ENCODE results near the gene NLRP10. TPM values are rescaled to one million over a fixed set of nuclear protein-coding genes. Genes with fewer than 3 reads are reported as not detected.

Gene NLRP10
- total RNA-seq, 1 donor from 2014 or later: not detected

DNA sequence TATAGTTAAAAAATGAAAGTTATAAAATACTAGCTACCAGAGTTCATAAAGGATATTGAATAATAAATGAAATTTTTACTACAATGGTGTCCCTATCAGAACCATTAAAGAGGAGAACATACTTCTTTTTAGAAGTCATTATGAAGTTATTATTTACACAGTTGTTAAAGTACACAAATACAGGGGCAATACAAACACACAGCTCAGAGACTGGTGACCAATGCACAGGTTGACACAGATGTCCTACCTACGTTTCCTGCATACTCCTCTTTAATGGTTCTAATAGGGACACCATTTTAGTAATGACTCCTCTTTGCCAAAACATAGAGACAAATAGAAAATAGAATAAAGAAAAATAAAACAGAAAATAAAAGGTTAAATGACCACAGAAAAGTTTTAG is 10.1 kb downstream of the NLRP10 start:
- Histone ChIP-seq H3K79me2 (ENCODE audit: low read depth) (no peaks in the 10 kb centered on the region), H3K4me1 (no peaks in the 10 kb centered on the region), H3K9me3 (ENCODE audit: low read depth) (peaks cover 6% of the 10 kb centered on the region), H3K4me2 (no peak overlapping the region), H3K9ac (no peak overlapping the region), H3K27me3 (no peaks in the 10 kb centered on the region), H3K4me3 (no peak overlapping the region), H3K27ac (no peak overlapping the region), H3K36me3 (no peaks in the 10 kb centered on the region), H2AFZ (replicated peaks) (no peak overlapping the region), H3F3A (ENCODE audit: low read depth) (no peaks in the 10 kb centered on the region), H4K20me1 (ENCODE audit: low read depth) (no peaks in the 10 kb centered on the region)
- H3K4me1 Mint-ChIP-seq: no peaks in the 10 kb centered on the region
- H3K4me3 Mint-ChIP-seq: no peak overlapping the region
- TF ChIP-seq EZH2phosphoT487 (IDR thresholded peaks at IDR 0.05) (no peak), EZH2 (IDR thresholded peaks at IDR 0.05) (no peak)
- TF ChIP-seq, protein P1, sequence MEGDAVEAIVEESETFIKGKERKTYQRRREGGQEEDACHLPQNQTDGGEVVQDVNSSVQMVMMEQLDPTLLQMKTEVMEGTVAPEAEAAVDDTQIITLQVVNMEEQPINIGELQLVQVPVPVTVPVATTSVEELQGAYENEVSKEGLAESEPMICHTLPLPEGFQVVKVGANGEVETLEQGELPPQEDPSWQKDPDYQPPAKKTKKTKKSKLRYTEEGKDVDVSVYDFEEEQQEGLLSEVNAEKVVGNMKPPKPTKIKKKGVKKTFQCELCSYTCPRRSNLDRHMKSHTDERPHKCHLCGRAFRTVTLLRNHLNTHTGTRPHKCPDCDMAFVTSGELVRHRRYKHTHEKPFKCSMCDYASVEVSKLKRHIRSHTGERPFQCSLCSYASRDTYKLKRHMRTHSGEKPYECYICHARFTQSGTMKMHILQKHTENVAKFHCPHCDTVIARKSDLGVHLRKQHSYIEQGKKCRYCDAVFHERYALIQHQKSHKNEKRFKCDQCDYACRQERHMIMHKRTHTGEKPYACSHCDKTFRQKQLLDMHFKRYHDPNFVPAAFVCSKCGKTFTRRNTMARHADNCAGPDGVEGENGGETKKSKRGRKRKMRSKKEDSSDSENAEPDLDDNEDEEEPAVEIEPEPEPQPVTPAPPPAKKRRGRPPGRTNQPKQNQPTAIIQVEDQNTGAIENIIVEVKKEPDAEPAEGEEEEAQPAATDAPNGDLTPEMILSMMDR (IDR thresholded peaks at IDR 0.05): no peak
- no peaks in the 10 kb centered on the region for H3K27me3 Mint-ChIP-seq (ENCODE audit: insufficient read depth, low read depth)
- no peak overlapping the region for H3K27ac Mint-ChIP-seq
- H3K9me3 Mint-ChIP-seq: no peaks in the 10 kb centered on the region
- DNase-seq (ENCODE audit: low spot score): no peak
- no peaks in the 10 kb centered on the region for H3K36me3 Mint-ChIP-seq

- TF ChIP-seq EZH2phosphoT487 (IDR thresholded peaks at IDR 0.05) (no peak), EZH2 (IDR thresholded peaks at IDR 0.05) (no peak)
- TF ChIP-seq, protein P1 (IDR thresholded peaks at IDR 0.05): no peak
- H2AFZ ChIP-seq (replicated peaks): no peak overlapping the region
- H3F3A ChIP-seq (ENCODE audit: low read depth): no peaks in the 10 kb centered on the region
- Mint-ChIP-seq H3K27me3 (ENCODE audit: insufficient read depth, low read depth) (no peaks in the 10 kb centered on the region), H3K4me1 (no peaks in the 10 kb centered on the region), H3K9me3 (no peaks in the 10 kb centered on the region), H3K4me3 (no peak overlapping the region), H3K27ac (no peak overlapping the region), H3K36me3 (no peaks in the 10 kb centered on the region)
- H3K4me1 ChIP-seq: no peaks in the 10 kb centered on the region
- H3K79me2 ChIP-seq (ENCODE audit: low read depth): no peaks in the 10 kb centered on the region
- no peak overlapping the region for H3K9ac ChIP-seq
- H3K27ac ChIP-seq: no peak overlapping the region
- H3K4me3 ChIP-seq: no peak overlapping the region
- H3K36me3 ChIP-seq: no peaks in the 10 kb centered on the region
- no peaks in the 10 kb centered on the region for H4K20me1 ChIP-seq (ENCODE audit: low read depth)
- H3K4me2 ChIP-seq: no peak overlapping the region
- no peaks in the 10 kb centered on the region for H3K27me3 ChIP-seq
- DNase-seq (ENCODE audit: low spot score): no peak
- H3K9me3 ChIP-seq (ENCODE audit: low read depth): no peaks in the 10 kb centered on the region
Measured at GRCh38 chr11:7949934-7950333, 15.3 kb downstream of the NLRP10 start.

GRCh38 chr11:7944123-7944522 is 21.1 kb downstream of the NLRP10 start:
- Mint-ChIP-seq H3K4me1 (no peaks in the 10 kb centered on the region), H3K27me3 (ENCODE audit: insufficient read depth, low read depth) (no peaks in the 10 kb centered on the region), H3K36me3 (no peaks in the 10 kb centered on the region), H3K4me3 (no peak overlapping the region), H3K9me3 (peaks cover 14% of the 10 kb centered on the region), H3K27ac (no peak overlapping the region)
- H3F3A ChIP-seq (ENCODE audit: low read depth): no peaks in the 10 kb centered on the region
- no peak overlapping the region for H3K4me3 ChIP-seq
- no peak overlapping the region for H3K27ac ChIP-seq
- H3K9ac ChIP-seq: no peak overlapping the region
- DNase-seq (ENCODE audit: low spot score): no peak
- no peak overlapping the region for H2AFZ ChIP-seq (replicated peaks)
- no peaks in the 10 kb centered on the region for H3K9me3 ChIP-seq (ENCODE audit: low read depth)
- no peaks in the 10 kb centered on the region for H4K20me1 ChIP-seq (ENCODE audit: low read depth)
- H3K4me1 ChIP-seq: no peaks in the 10 kb centered on the region
- TF ChIP-seq EZH2phosphoT487 (IDR thresholded peaks at IDR 0.05) (no peak), EZH2 (IDR thresholded peaks at IDR 0.05) (no peak)
- TF ChIP-seq, protein P1 (IDR thresholded peaks at IDR 0.05): no peak
- H3K27me3 ChIP-seq: no peaks in the 10 kb centered on the region
- no peaks in the 10 kb centered on the region for H3K79me2 ChIP-seq (ENCODE audit: low read depth)
- no peaks in the 10 kb centered on the region for H3K36me3 ChIP-seq
- H3K4me2 ChIP-seq: no peak overlapping the region
